Measurements from ENCODE around the gene RTN4IP1. TPM values are rescaled to one million over a fixed set of nuclear protein-coding genes. Genes with fewer than 3 reads are reported as not detected.

The RTN4IP1 gene
- total RNA-seq, 3 donors from 2014 or later: 1.4 to 7.6 (median 4.3) TPM

DNA sequence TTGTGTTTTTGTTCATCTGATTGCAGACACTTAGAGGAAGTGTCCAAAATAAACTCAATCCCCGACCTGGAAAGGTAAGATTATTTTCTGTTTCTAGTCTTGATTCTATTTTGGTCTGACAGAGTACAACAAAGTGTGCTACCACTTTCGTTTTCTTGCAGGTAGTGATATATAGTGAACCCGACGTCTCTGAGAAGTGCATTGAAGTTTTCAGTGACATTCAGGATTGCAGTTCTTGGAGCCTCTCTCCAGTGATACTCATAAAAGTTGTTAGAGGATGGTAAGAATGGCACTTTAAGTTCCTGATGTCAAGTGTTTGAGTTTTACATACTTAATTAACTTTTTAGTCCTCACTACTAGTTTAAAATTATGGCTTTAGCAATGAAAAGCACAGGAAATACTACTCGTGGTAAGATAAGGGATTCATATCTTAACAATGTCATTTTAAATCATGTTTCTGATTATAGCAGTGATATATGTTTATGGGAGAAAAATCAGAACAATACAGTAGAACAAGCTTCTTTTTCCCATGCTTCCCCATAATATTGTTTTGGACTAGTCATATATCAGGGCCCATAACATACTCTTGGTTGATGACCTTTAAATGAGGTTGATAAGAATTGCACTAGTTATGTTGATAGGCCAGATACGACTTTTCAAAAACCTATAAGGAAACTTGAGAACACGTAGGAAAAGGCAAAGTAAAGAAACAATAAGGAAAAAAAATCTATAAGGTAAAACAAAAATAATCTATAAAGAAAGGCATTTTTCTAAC is 104.0 kb downstream of the RTN4IP1 start:
- Histone ChIP-seq H3K9me3 (no peaks in the 10 kb centered on the region), H3K27me3 (no peaks in the 10 kb centered on the region), H3K4me1 (peaks cover 0 to 4% of the 10 kb centered on the region in 2 donors), H3K27ac (peak overlapping the region; percentile 14 to 35), H3K36me3 (no peaks in the 10 kb centered on the region), H3K4me3 (peak overlapping the region; percentile 9 to 52 (median 28))
- DNase-seq (ENCODE audit: low spot score in 2 of 2): no peak
- TF ChIP-seq POLR2A (IDR thresholded peaks at IDR 0.05) (no peak), POLR2AphosphoS5 (IDR thresholded peaks at IDR 0.05) (no peak)
- TF ChIP-seq, protein P1, sequence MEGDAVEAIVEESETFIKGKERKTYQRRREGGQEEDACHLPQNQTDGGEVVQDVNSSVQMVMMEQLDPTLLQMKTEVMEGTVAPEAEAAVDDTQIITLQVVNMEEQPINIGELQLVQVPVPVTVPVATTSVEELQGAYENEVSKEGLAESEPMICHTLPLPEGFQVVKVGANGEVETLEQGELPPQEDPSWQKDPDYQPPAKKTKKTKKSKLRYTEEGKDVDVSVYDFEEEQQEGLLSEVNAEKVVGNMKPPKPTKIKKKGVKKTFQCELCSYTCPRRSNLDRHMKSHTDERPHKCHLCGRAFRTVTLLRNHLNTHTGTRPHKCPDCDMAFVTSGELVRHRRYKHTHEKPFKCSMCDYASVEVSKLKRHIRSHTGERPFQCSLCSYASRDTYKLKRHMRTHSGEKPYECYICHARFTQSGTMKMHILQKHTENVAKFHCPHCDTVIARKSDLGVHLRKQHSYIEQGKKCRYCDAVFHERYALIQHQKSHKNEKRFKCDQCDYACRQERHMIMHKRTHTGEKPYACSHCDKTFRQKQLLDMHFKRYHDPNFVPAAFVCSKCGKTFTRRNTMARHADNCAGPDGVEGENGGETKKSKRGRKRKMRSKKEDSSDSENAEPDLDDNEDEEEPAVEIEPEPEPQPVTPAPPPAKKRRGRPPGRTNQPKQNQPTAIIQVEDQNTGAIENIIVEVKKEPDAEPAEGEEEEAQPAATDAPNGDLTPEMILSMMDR (IDR thresholded peaks at IDR 0.05): no peak
- intact Hi-C loops (cut with DNase I; ENCODE audit: low total_unique reads): no loop called here

DNA sequence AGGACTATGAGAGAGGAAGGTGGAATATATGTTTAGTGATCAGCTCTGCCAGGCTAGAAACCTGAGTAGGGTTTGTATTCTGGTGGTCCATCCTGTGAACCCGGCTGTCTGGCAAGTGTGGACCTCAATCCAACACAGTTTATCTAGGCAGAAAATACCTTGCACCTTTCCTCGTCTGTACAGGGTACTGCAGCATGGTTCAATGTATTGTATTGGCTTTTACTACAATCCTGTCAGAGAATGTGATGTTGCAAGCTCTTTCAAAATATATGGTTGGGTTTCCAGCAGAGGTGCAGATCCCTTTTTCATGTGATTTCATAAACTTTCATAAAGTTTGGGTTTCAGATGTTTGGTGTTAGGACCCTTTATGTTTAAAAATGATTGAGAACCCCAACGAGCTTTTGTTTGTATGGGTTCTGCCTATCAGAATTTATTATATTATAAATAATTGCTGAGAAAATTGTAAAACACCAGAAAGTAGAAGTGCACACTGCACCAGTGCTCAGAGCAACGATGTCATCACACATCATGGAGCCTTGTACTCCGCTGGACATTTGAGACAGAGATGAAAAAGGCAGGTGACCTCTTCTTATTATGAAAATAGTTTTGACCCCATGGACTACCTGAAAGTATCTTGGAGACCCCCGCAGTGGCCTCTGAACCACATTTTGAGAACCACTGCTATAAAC is 106.6 kb downstream of the RTN4IP1 start:
- H3K36me3 ChIP-seq: no peaks in the 10 kb centered on the region
- H3K4me1 ChIP-seq: peaks cover 0 to 4% of the 10 kb centered on the region in 2 donors
- TF ChIP-seq, protein P1 (IDR thresholded peaks at IDR 0.05): no peak
- no peak for TF ChIP-seq POLR2A (IDR thresholded peaks at IDR 0.05)
- no peak for TF ChIP-seq POLR2AphosphoS5 (IDR thresholded peaks at IDR 0.05)
- H3K27ac ChIP-seq: no peak overlapping the region
- intact Hi-C loops (cut with DNase I; ENCODE audit: low total_unique reads): no loop called here
- no peak overlapping the region for H3K4me3 ChIP-seq
- no peaks in the 10 kb centered on the region for H3K9me3 ChIP-seq
- no peak for DNase-seq (ENCODE audit: low spot score in 2 of 2)
- H3K27me3 ChIP-seq: no peaks in the 10 kb centered on the region

Other genes starting within 250 kb of the RTN4IP1 start
- gene QRSL1, start 80 bp upstream of the RTN4IP1 start, total RNA-seq: 10 to 100 TPM in 1 of 3 donors, 1 to 10 TPM in 2; 7.4 to 17.1 (median 9.2) TPM

Data from breast epithelium (tissue), 4 donors.